ENCODE results near the gene CELF2.
"Not testable (repeated sequence)": the region's sequence is repeated elsewhere in the genome, so short reads cannot be mapped to it uniquely, and the experiment has no call there.

Gene CELF2

GRCh38 chr10:11098666-11099065, 81.0 kb downstream of the CELF2 start:
- DNase-seq, result no peak

- no peak for DNase-seq
Observed at GRCh38 chr10:11104772-11105675, 87.4 kb downstream of the CELF2 start.

- DNase-seq, result no peak
Observed at GRCh38 chr10:11105676-11106004, 88.0 kb downstream of the CELF2 start.

- no peak for DNase-seq
Observed at GRCh38 chr10:11106621-11107374, 89.1 kb downstream of the CELF2 start.

GRCh38 chr10:11107948-11108347, 90.3 kb downstream of the CELF2 start:
- no peak for DNase-seq

GRCh38 chr10:11108356-11108755, 90.7 kb downstream of the CELF2 start:
- no peak for DNase-seq

GRCh38 chr10:11109590-11109989, 91.9 kb downstream of the CELF2 start:
- no peak for DNase-seq

GRCh38 chr10:11110539-11110938, 92.9 kb downstream of the CELF2 start:
- DNase-seq, result no peak

- no peak for DNase-seq
Observed at GRCh38 chr10:11111490-11111889, 93.8 kb downstream of the CELF2 start.

- DNase-seq, result no peak
Observed at GRCh38 chr10:11112718-11113117, 95.0 kb downstream of the CELF2 start.

GRCh38 chr10:11113156-11113555, 95.5 kb downstream of the CELF2 start:
- DNase-seq, result no peak

GRCh38 chr10:11114269-11114668, 96.6 kb downstream of the CELF2 start:
- no peak for DNase-seq

- DNase-seq, result no peak
Observed at GRCh38 chr10:11115337-11115736, 97.7 kb downstream of the CELF2 start.

- no peak for DNase-seq
Observed at GRCh38 chr10:11116361-11116760, 98.7 kb downstream of the CELF2 start.

- no peak for DNase-seq
Observed at GRCh38 chr10:11116817-11117216, 99.1 kb downstream of the CELF2 start.

GRCh38 chr10:11118686-11119085, 101.0 kb downstream of the CELF2 start:
- DNase-seq, result no peak

GRCh38 chr10:11119843-11120242, 102.2 kb downstream of the CELF2 start:
- DNase-seq, result no peak

GRCh38 chr10:11120711-11121110, 103.0 kb downstream of the CELF2 start:
- no peak for DNase-seq

GRCh38 chr10:11123892-11124291, 106.2 kb downstream of the CELF2 start:
- DNase-seq, result not testable (repeated sequence)

- no peak for DNase-seq
Observed at GRCh38 chr10:11125004-11125403, 107.3 kb downstream of the CELF2 start.

GRCh38 chr10:11127017-11127416, 109.3 kb downstream of the CELF2 start:
- DNase-seq, result not testable (repeated sequence)

- DNase-seq, result no peak
Observed at GRCh38 chr10:11131112-11131639, 113.5 kb downstream of the CELF2 start.

- no peak for DNase-seq
Observed at GRCh38 chr10:11134411-11134810, 116.7 kb downstream of the CELF2 start.

GRCh38 chr10:11135709-11136108, 118.0 kb downstream of the CELF2 start:
- DNase-seq, result no peak
